Posterior vena cava (tissue), 2 donors: ENCODE data around the gene DPYSL4. TPM values are rescaled to one million over a fixed set of nuclear protein-coding genes. Genes with fewer than 3 reads are reported as not detected.
"Not testable (repeated sequence)": the region's sequence is repeated elsewhere in the genome, so short reads cannot be mapped to it uniquely, and the experiment has no call there.

Experiments used
- DNase-seq: peaks from one replicate; pipeline ENCODE4 v3.0.0-alpha.2; 2020; ENCODE audit warnings: low spot score
- intact Hi-C, 2 donors: fragments of 100-400 bp; cut with DNase I; formaldehyde crosslinking; loops; one replicate each; pipeline versions ENCODE4 v1.14.1 to v1.14.2; 2022 to 2023
- total RNA-seq, 2 donors: library from RNA; stranded (reverse); fragmentation: NEBNext Ultra II Directional; extraction: Animal tissue kit (Norgen Biotek cat#: 25700); gene quantifications; one replicate each; pipeline ENCODE4 v1.2.1, GENCODE V29; 2021
- donor health status: DM: yes; HTN: yes; CAD: no.
- donor health status: DM: yes; HTN: yes; CAD: no.

Gene DPYSL4
- total RNA-seq, 2 donors from 2014 or later = 1.4 to 2.1 TPM

- intact Hi-C loops = not testable (repeated sequence)
- DNase-seq = peak; percentile 35
Observed at GRCh38 chr10:132159302-132160230, 27.2 kb upstream of the DPYSL4 start.

- intact Hi-C loops, DNase-seq: not testable (repeated sequence)
Observed at GRCh38 chr10:132160231-132160630, 26.5 kb upstream of the DPYSL4 start.

GRCh38 chr10:132160834-132161622 lies 25.7 kb upstream of the DPYSL4 start:
- intact Hi-C loops, DNase-seq: not testable (repeated sequence)

GRCh38 chr10:132162021-132162531 lies 24.7 kb upstream of the DPYSL4 start:
- intact Hi-C loops = no loop called here
- DNase-seq = no peak

- peak; percentile 46 for DNase-seq
- intact Hi-C loops = no loop called here
Observed at GRCh38 chr10:132162590-132163277, 24.0 kb upstream of the DPYSL4 start.

GRCh38 chr10:132163278-132163765 lies 23.4 kb upstream of the DPYSL4 start:
- peak; percentile 52 for DNase-seq
- intact Hi-C loops = no loop called here

GRCh38 chr10:132163826-132164515 lies 22.8 kb upstream of the DPYSL4 start:
- intact Hi-C loops = no loop called here
- peak; percentile 57 for DNase-seq

- DNase-seq = peak; percentile 68
- intact Hi-C loops = no loop called here
Observed at GRCh38 chr10:132164761-132165278, 21.9 kb upstream of the DPYSL4 start.

- peak; percentile 69 for DNase-seq
Observed at GRCh38 chr10:132165416-132165980, 21.2 kb upstream of the DPYSL4 start.

GRCh38 chr10:132166216-132166950 lies 20.4 kb upstream of the DPYSL4 start:
- peak; percentile 74 for DNase-seq
- intact Hi-C loops = no loop called here

More at GRCh38 chr10:132165416-132165980, 21.2 kb upstream of the DPYSL4 start:
- intact Hi-C loops = no loop called here

GRCh38 chr10:132167041-132167674 lies 19.6 kb upstream of the DPYSL4 start:
- intact Hi-C loops = no loop called here
- DNase-seq = peak; percentile 76

GRCh38 chr10:132167976-132168375 lies 18.8 kb upstream of the DPYSL4 start:
- peak; percentile 58 for DNase-seq
- intact Hi-C loops = no loop called here

GRCh38 chr10:132168571-132169030 lies 18.1 kb upstream of the DPYSL4 start:
- intact Hi-C loops = no loop called here
- DNase-seq = peak; percentile 73

- intact Hi-C loops = no loop called here
- peak; percentile 82 for DNase-seq
Observed at GRCh38 chr10:132169031-132169765, 17.6 kb upstream of the DPYSL4 start.

- intact Hi-C loops = no loop called here
- DNase-seq = peak; percentile 66
Observed at GRCh38 chr10:132169766-132170560, 16.8 kb upstream of the DPYSL4 start.
